Hepatocyte (in vitro differentiated cells): ENCODE measurements around the gene CCDC154. TPM values are rescaled to one million over a fixed set of nuclear protein-coding genes. Genes with fewer than 3 reads are reported as not detected.

Experiments
- DNase-seq: peaks from one replicate; pipeline ENCODE4 v3.0.0-alpha.2; 2016; ENCODE audit warnings: low spot score
- H2AFZ ChIP-seq: fragments of 200-600 bp; sonication (generic); 2 replicates; pipeline ENCODE4 v1.6.0; 2016; ENCODE audit warnings: antibody characterized with exemption, mild to moderate bottlenecking
- H3K27ac ChIP-seq: fragments of 200-600 bp; sonication (generic); 2 replicates; pipeline ENCODE4 v1.5.1; 2016; ENCODE audit warnings: mild to moderate bottlenecking
- H3K27me3 ChIP-seq: fragments of 200-600 bp; sonication (generic); 2 replicates; pipeline ENCODE4 v1.6.1; 2016
- H3K36me3 ChIP-seq: fragments of 200-600 bp; sonication (generic); replicated peaks from 2 replicates; pipeline ENCODE4 v1.5.1; 2016; ENCODE audit warnings: low read depth; ENCODE audit not compliant: insufficient read depth
- H3K4me1 ChIP-seq: fragments of 200-600 bp; sonication (generic); 2 replicates; pipeline ENCODE4 v1.5.1; 2016; ENCODE audit warnings: mild to moderate bottlenecking, moderate library complexity; ENCODE audit not compliant: insufficient read depth
- H3K4me2 ChIP-seq: fragments of 200-600 bp; sonication (generic); 2 replicates; pipeline ENCODE4 v1.6.0; 2016
- H3K4me3 ChIP-seq: fragments of 200-600 bp; sonication (generic); 2 replicates; pipeline ENCODE4 v1.5.1; 2016; ENCODE audit warnings: mild to moderate bottlenecking
- H3K79me2 ChIP-seq: fragments of 200-600 bp; sonication (generic); 2 replicates; pipeline ENCODE4 v1.6.0; 2017; ENCODE audit warnings: mild to moderate bottlenecking
- H3K9me2 ChIP-seq: fragments of 200-600 bp; sonication (generic); replicated peaks from 2 replicates; pipeline ENCODE4 v1.6.0; 2017; ENCODE audit warnings: mild to moderate bottlenecking; ENCODE audit not compliant: insufficient read depth
- H3K9me3 ChIP-seq: fragments of 200-600 bp; sonication (generic); 2 replicates; pipeline ENCODE4 v1.5.1; 2016; ENCODE audit warnings: low read depth, mild to moderate bottlenecking
- H4K20me1 ChIP-seq: fragments of 200-600 bp; sonication (generic); 2 replicates; pipeline ENCODE4 v1.6.0; 2016; ENCODE audit warnings: mild to moderate bottlenecking; ENCODE audit not compliant: insufficient read depth, poor library complexity, severe bottlenecking
- EZH2 ChIP-seq: fragments of 200-600 bp; sonication (generic); IDR thresholded peaks from 2 replicates; pipeline ENCODE4 v1.6.1; 2016; ENCODE audit warnings: antibody characterized with exemption, mild to moderate bottlenecking, borderline replicate concordance
- EZH2phosphoT487 ChIP-seq: fragments of 200-600 bp; sonication (generic); IDR thresholded peaks from one replicate; pipeline ENCODE4 v1.6.1; 2018; ENCODE audit warnings: antibody characterized with exemption, mild to moderate bottlenecking, low read depth, moderate library complexity; ENCODE audit not compliant: unreplicated experiment, severe bottlenecking
- WGBS: methylation state at CpG from one replicate; pipeline ENCODE4 v1.1.6; 2016; ENCODE audit warnings: low lambda C conversion rate; ENCODE audit errors: missing lambda C conversion rate; 5-methylcytosine and 5-hydroxymethylcytosine counted together
- polyA plus RNA-seq: library from polyadenylated mRNA; unstranded; fragments of >200 nt; fragmentation: Nextera tagmentation; extraction: Ambion mirVana; gene quantifications from 2 replicates; pipeline ENCODE4 v1.2.1, GENCODE V29; 2016
- total RNA-seq: library from RNA; depleted of rRNA; stranded (reverse); fragments of >200 nt; gene quantifications from 2 replicates; pipeline ENCODE4 v1.2.3, GENCODE V29; 2014
- TF ChIP-seq, protein P1 (sequence below): fragments of 200-600 bp; sonication (generic); IDR thresholded peaks from 2 replicates; pipeline ENCODE4 v1.5.1; 2016; ENCODE audit warnings: antibody characterized with exemption, mild to moderate bottlenecking; ENCODE audit not compliant: poor library complexity

The CCDC154 gene
- total and polyA plus RNA-seq, 2 experiments from 2014 or later, result 0.33 to 1.6 TPM

DNA sequence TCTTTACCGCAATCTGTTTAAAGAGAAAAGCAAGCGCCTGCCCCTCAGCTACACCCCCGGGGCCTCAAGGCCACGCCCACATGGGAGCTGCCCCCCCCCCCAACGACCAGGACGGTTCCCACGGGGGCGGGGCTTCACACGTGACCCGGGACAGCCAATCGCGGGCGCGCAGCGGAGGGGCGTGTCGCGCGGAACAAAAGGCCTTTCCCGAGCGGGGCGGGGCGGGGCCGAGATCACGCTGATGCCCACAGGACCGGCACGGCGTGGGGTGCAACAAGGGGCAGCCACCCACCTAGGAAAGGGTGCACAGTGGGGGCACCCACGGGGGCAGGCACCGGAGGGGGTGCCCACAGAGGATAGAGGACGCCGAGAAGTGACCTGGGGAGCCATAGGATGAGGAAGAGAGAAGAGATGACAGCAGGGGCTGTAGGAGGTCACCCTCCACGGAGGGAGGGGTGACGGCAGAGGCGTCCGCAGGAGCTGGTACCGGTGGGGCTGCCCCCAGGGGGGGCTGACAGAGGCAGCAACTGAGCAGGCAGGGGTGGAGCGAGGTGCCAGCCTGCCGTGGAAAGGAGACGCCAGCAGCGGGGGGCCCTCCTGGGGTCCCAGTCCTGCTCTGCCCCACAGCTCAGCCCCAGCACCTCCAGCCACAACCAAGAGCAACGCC, 36.1 kb downstream of the CCDC154 start:
- Histone ChIP-seq H3K27me3 (no peaks in the 10 kb centered on the region), H4K20me1 (peaks cover 3% of the 10 kb centered on the region), H3K9me2 (no peaks in the 10 kb centered on the region), H3K4me1 (peaks cover 7% of the 10 kb centered on the region), H3K4me3 (peak overlapping the region; percentile 62), H3K79me2 (peaks cover 47% of the 10 kb centered on the region), H3K36me3 (no peaks in the 10 kb centered on the region), H3K27ac (peak overlapping the region; percentile 20), H3K9me3 (no peaks in the 10 kb centered on the region), H2AFZ (peak overlapping the region; percentile 50), H3K4me2 (peak overlapping the region; percentile 91)
- 4% methylated on average over 30 of the region's 42 CpGs for WGBS
- TF ChIP-seq, protein P1, sequence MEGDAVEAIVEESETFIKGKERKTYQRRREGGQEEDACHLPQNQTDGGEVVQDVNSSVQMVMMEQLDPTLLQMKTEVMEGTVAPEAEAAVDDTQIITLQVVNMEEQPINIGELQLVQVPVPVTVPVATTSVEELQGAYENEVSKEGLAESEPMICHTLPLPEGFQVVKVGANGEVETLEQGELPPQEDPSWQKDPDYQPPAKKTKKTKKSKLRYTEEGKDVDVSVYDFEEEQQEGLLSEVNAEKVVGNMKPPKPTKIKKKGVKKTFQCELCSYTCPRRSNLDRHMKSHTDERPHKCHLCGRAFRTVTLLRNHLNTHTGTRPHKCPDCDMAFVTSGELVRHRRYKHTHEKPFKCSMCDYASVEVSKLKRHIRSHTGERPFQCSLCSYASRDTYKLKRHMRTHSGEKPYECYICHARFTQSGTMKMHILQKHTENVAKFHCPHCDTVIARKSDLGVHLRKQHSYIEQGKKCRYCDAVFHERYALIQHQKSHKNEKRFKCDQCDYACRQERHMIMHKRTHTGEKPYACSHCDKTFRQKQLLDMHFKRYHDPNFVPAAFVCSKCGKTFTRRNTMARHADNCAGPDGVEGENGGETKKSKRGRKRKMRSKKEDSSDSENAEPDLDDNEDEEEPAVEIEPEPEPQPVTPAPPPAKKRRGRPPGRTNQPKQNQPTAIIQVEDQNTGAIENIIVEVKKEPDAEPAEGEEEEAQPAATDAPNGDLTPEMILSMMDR, result no peak
- no peak for TF ChIP-seq EZH2
- no peak for TF ChIP-seq EZH2phosphoT487
- peak; percentile 97 for DNase-seq

DNA sequence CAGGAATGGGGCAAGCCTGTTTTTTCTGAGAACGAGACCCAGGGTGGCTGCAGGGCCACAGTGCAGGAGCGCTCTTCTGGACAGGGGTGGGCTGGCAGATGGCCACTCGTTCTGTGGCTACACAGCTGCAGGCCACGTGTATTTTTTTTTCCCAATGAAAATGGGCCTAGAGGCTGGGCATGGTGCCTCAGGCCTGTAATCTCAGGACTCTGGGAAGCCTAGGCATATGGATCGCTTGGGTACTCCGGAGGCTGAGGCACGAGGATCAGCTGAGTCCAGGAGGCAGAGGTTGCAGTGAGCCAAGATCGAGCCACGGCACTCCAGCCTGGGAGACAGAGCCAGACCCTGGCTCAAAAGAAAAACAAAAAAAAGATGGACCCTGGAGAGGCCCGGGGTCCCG, 36.6 kb downstream of the CCDC154 start:
- 47% methylated on average over 11 of the region's 11 CpGs for WGBS
- no peak overlapping the region for H3K4me3 ChIP-seq
- TF ChIP-seq EZH2phosphoT487 (no peak), EZH2 (no peak)
- TF ChIP-seq, protein P1, result no peak
- H3K4me1 ChIP-seq, result peaks cover 7% of the 10 kb centered on the region
- no peaks in the 10 kb centered on the region for H3K36me3 ChIP-seq
- no peaks in the 10 kb centered on the region for H3K9me3 ChIP-seq
- H3K27ac ChIP-seq, result no peak overlapping the region
- no peak for DNase-seq
- H2AFZ ChIP-seq, result no peak overlapping the region
- peak overlapping the region; percentile 91 for H3K4me2 ChIP-seq
- H3K9me2 ChIP-seq, result no peaks in the 10 kb centered on the region
- H3K79me2 ChIP-seq, result peaks cover 46% of the 10 kb centered on the region
- H3K27me3 ChIP-seq, result no peaks in the 10 kb centered on the region
- peaks cover 3% of the 10 kb centered on the region for H4K20me1 ChIP-seq

DNA sequence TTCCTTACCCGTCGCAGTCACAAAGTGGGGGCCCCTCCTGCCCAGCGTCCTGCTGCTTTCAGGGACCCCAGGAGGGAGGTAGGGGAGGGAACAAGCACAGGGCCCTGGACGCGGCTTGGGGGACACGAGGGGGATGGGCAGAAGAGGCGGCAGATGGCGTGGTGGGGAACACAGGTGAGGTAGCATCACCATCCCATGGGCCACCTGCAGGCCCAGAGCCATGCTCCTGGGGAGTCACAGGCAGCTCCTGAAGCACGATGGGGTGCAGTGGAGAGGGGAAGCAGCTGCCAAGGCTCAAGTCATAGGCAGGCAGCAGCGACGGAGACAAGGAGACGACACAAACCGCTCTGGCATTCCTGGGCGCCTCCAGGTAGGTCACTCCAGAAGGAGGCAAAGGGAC, 40.6 kb downstream of the CCDC154 start:
- H4K20me1 ChIP-seq, result peaks cover 3% of the 10 kb centered on the region
- no peak overlapping the region for H3K27ac ChIP-seq
- WGBS, result 95% methylated on average over 14 of the region's 14 CpGs
- no peak overlapping the region for H2AFZ ChIP-seq
- no peak overlapping the region for H3K4me2 ChIP-seq
- TF ChIP-seq EZH2 (no peak), EZH2phosphoT487 (no peak)
- TF ChIP-seq, protein P1, result no peak
- no peaks in the 10 kb centered on the region for H3K9me3 ChIP-seq
- no peak overlapping the region for H3K4me3 ChIP-seq
- H3K9me2 ChIP-seq, result no peaks in the 10 kb centered on the region
- no peaks in the 10 kb centered on the region for H3K27me3 ChIP-seq
- H3K79me2 ChIP-seq, result peaks cover 27% of the 10 kb centered on the region
- no peaks in the 10 kb centered on the region for H3K36me3 ChIP-seq
- H3K4me1 ChIP-seq, result peaks cover 5% of the 10 kb centered on the region
- no peak for DNase-seq

DNA sequence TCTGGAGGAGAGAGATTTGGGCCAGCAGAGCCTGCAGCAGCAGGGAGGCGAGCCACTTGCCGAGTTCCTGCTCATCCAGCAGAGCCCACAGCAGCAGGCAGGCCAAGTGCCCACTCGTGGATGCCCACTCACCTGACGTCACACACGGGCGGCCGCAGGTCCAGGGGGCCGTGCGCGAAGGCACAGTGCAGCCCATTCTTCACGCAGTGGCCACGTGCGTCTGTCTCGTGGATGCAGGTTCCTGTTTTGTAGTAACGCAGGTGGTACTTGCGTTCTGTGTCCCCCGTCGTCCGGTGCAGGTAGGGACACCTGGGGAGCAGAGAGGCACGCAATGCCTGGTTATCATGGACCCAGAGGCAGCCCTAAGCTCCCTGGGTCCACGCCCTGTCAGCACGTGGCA, 41.3 kb downstream of the CCDC154 start:
- H3K9me2 ChIP-seq, result no peaks in the 10 kb centered on the region
- H3K79me2 ChIP-seq, result peaks cover 23% of the 10 kb centered on the region
- H3K4me2 ChIP-seq, result no peak overlapping the region
- H4K20me1 ChIP-seq, result peaks cover 3% of the 10 kb centered on the region
- H2AFZ ChIP-seq, result no peak overlapping the region
- 99% methylated on average over 22 of the region's 22 CpGs for WGBS
- H3K4me3 ChIP-seq, result no peak overlapping the region
- TF ChIP-seq EZH2phosphoT487, result no peak
- TF ChIP-seq, protein P1, result no peak
- TF ChIP-seq EZH2, result no peak
- H3K36me3 ChIP-seq, result no peaks in the 10 kb centered on the region
- no peak overlapping the region for H3K27ac ChIP-seq
- no peak for DNase-seq
- peaks cover 3% of the 10 kb centered on the region for H3K4me1 ChIP-seq
- no peaks in the 10 kb centered on the region for H3K9me3 ChIP-seq
- no peaks in the 10 kb centered on the region for H3K27me3 ChIP-seq
